ENCODE measurements around the gene PGA4.

The PGA4 gene

DNA sequence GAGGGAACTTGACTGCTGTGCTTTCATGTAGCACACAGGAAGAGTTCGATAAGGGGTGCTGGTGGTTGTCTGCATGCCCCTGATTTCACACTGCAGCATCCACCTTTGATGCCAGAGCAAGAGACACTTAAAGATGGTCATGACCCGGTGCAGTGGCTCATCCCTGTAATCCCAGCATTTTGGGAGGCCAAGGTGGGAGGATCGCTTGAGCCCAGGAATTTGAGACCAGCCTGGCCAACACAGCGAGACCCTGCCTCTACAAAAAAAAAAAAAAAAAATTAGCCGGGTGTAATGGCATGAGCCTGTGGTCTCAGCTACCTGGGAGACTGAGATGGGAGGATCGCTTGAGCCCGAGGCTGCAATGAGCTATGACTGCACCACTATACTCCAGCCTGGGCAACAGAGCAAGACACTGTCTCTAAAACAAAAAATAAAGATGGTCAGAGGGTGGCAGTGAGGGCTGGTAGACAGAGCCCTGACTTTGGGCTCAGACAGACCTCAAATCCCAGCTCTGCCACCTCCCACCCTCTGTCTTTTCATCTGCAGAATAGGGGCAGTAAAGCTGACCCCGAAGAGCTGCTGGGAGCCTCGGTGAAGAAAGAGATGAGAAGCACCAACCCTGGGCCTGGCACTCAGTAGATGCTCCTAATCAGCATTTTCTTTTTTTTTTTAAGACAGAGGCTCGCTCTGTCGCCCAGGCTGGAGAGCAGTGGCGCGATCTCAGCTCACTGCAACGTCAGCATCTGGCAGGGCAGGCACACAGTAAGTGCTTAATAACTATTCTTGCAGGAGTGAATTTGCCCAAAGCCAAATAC is 55.2 kb downstream of the PGA4 start:
- H3K27ac ChIP-seq, result no peak overlapping the region
- no peak for TF ChIP-seq CTCF (conservative IDR thresholded peaks at IDR 0.05)
- no peak for TF ChIP-seq ZFX (IDR thresholded peaks at IDR 0.05)

DNA sequence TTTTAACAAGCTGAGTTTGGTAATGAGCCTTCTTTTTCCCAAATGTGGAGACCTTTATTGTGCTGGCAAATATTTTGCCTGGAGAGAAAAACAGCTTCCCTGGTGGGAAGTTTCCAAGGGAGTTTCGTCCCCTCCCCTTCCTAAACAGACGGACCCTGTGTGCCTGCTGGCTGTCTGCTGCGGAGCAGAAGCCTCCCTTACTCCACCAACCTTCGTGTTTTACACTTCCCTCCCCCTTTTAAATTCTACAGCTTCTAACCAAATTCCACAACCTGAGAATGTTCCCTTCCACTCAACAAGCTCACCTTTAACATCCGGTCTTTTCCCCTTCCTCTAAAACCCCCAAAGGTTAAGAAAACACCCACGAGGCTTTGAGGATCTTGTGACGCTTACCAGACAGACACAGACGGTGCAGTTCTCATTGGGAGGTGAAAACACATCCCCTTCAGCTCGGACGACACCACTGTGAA is 55.9 kb downstream of the PGA4 start:
- no peak for TF ChIP-seq CTCF (conservative IDR thresholded peaks at IDR 0.05)
- TF ChIP-seq ZFX (IDR thresholded peaks at IDR 0.05), result no peak
- no peak overlapping the region for H3K27ac ChIP-seq

DNA sequence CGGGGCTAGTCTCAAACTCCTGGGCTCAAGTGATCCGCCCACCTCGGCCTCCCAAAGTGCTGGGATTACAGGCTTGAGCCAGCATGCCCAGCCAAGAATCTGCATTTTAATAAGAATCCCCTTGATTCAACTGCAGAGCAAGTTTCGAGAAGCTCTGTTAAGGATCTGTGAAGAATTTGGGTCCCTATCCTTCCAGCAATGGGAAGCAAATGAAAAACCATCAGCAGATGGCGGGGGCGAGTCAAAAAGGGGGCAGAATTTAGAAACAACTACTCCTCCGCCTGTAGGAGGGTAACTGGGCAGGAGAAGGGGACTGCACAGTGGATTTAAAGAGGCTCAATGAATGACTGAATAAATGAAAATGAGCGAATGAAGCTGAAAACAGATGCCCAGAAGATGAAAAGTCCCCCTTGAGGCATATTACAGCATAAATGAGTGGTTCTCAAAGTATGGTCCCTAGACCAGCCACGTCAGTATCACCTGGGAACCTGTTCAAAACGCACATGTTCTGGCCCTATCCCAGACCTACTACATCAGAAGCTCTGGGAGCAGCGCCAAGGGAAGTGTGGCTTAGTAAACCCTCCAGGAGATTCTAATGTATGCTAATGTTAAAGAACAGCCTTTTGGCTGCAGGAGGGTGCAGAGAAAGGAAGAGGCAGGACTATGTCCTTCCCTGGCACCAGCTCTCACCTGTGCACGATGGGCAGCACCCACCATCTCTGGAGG is 58.0 kb downstream of the PGA4 start:
- TF ChIP-seq CTCF (conservative IDR thresholded peaks at IDR 0.05), result no peak
- TF ChIP-seq ZFX (IDR thresholded peaks at IDR 0.05), result no peak
- H3K27ac ChIP-seq, result peak overlapping the region; percentile 37

DNA sequence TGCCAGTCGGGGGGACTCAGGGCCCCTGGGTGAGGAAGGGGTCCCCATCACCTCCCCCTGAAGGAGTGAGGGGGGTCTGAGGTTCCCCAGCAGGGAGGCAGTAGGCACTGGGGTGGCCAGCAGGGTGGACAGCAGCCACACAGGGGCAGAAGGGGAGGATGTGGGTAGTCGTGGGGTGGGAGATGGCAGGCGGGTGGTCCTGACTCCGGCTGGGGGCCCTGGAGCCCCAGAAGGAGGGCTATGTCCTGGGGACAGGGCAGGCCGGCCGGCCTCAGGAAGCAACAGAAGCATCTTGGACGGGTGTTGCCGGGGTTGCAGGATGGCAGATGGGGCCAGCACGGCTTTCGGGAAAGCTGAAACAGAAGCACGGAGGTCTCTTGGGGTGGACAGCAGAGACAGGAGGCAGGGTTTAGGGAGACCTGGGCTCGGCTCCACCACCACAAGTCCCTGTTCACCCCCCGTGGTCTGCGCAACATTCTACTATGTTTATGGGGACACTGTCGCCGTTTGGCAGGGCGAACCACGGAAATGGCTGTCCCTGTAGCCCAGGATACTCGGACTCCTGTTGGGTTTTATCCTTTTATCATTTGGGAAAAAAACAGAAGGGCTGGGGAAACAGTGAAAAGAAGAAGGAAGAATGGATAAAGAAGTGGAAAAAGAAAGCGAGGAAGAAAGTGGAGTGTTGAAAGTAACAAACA is 58.9 kb downstream of the PGA4 start:
- peak overlapping the region; percentile 37 for H3K27ac ChIP-seq
- TF ChIP-seq CTCF (conservative IDR thresholded peaks at IDR 0.05) (no peak), ZFX (IDR thresholded peaks at IDR 0.05) (no peak)

All from C4-2B (cell line).